Tibial nerve (tissue), 4 donors: ENCODE data around the gene PUS7. TPM values are rescaled to one million over a fixed set of nuclear protein-coding genes. Genes with fewer than 3 reads are reported as not detected.

Experiments used
- DNase-seq, 2 donors: peaks; one replicate each; pipeline ENCODE4 v3.0.0-alpha.2; 2019; ENCODE audit warnings: low spot score in 2 of 2
- H3K27ac ChIP-seq, 4 donors: fragments of 200-600 bp; sonication (generic) in 3 of 4; one replicate each; pipeline ENCODE4 v1.5.1; 2017 to 2019; ENCODE audit warnings: mild to moderate bottlenecking in 1 of 4
- H3K27me3 ChIP-seq, 2 donors: fragments of 200-600 bp; sonication (generic) in 1 of 2; one replicate each; pipeline versions ENCODE4 v1.5.1 to v1.6.0; 2017 to 2019
- H3K36me3 ChIP-seq, 3 donors: fragments of 200-600 bp; sonication (generic); one replicate each; pipeline ENCODE4 v1.5.1; 2018 to 2019
- H3K4me1 ChIP-seq, 4 donors: fragments of 200-600 bp; sonication (generic) in 3 of 4; one replicate each; pipeline ENCODE4 v1.5.1; 2017 to 2019
- H3K4me3 ChIP-seq, 4 donors: fragments of 200-600 bp; sonication (generic) in 3 of 4; one replicate each; pipeline ENCODE4 v1.5.1; 2017 to 2019; ENCODE audit warnings: mild to moderate bottlenecking in 1 of 4, moderate library complexity in 1 of 4
- H3K9me3 ChIP-seq, 4 donors: fragments of 200-600 bp; sonication (generic) in 3 of 4; one replicate each; pipeline ENCODE4 v1.5.1; 2017 to 2019
- EP300 ChIP-seq, 2 donors: sonication (generic); formaldehyde crosslinking; IDR thresholded peaks; one replicate each; pipeline ENCODE4 v1.6.1; 2017; ENCODE audit warnings: antibody characterized with exemption in 2 of 2, mild to moderate bottlenecking in 1 of 2
- POLR2A ChIP-seq, 2 donors: fragments of 450-650 bp; IDR thresholded peaks; one replicate each; pipeline ENCODE4 v1.6.1; 2017; ENCODE audit warnings: antibody characterized with exemption in 2 of 2, mild to moderate bottlenecking in 2 of 2, moderate library complexity in 2 of 2
- WGBS, 2 donors: methylation state at CpG; one replicate each; pipeline ENCODE4 v1.1.5; 2018; 5-methylcytosine and 5-hydroxymethylcytosine counted together
- total RNA-seq, 4 donors: library from RNA; depleted of rRNA; stranded (reverse); fragments of >200 nt; gene quantifications; one replicate each; pipeline ENCODE4 v1.1.0, GENCODE V29; 2016
- TF ChIP-seq, protein P1 (sequence below), 5 experiments: fragments of 200-600 bp in 3 of 5; fragments of 450-650 bp in 2 of 5; sonication (generic) in 3 of 5; IDR thresholded peaks; one replicate each; pipeline ENCODE4 v1.5.1; 2016 to 2019; ENCODE audit warnings: antibody characterized with exemption in 5 of 5, mild to moderate bottlenecking in 3 of 5, moderate library complexity in 2 of 5

PUS7 gene
- 10 to 100 TPM in 3 of 4 donors, 1 to 10 TPM in 1; 7.9 to 15.9 (median 15.4) TPM for total RNA-seq

GRCh38 chr7:105521717-105522463, at the start of gene PUS7:
Gene PUS7, minus strand, starts transcription at chr7:105522271. Its CDS starts 13,759 bp downstream, at chr7:105508512.
- 0% methylated on average over 35 to 56 of the region's 96 CpGs for WGBS, 2 donors
- Histone ChIP-seq H3K4me1 (peaks cover 0 to 21% (median 5%) of the 10 kb centered on the region in 4 donors), H3K27me3 (no peaks in the 10 kb centered on the region), H3K4me3 (peak within 1 kb of the TSS; percentile 61 to 88 (median 74)), H3K9me3 (no peaks in the 10 kb centered on the region), H3K36me3 (no peaks in the 10 kb centered on the region), H3K27ac (peak within 1 kb of the TSS; percentile 50 to 96 (median 88))
- peak; percentile 74 to 79 for DNase-seq
- peak in 1 of 2 donors; percentile 74 for TF ChIP-seq EP300 (IDR thresholded peaks at IDR 0.05)
- TF ChIP-seq, protein P1, sequence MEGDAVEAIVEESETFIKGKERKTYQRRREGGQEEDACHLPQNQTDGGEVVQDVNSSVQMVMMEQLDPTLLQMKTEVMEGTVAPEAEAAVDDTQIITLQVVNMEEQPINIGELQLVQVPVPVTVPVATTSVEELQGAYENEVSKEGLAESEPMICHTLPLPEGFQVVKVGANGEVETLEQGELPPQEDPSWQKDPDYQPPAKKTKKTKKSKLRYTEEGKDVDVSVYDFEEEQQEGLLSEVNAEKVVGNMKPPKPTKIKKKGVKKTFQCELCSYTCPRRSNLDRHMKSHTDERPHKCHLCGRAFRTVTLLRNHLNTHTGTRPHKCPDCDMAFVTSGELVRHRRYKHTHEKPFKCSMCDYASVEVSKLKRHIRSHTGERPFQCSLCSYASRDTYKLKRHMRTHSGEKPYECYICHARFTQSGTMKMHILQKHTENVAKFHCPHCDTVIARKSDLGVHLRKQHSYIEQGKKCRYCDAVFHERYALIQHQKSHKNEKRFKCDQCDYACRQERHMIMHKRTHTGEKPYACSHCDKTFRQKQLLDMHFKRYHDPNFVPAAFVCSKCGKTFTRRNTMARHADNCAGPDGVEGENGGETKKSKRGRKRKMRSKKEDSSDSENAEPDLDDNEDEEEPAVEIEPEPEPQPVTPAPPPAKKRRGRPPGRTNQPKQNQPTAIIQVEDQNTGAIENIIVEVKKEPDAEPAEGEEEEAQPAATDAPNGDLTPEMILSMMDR (IDR thresholded peaks at IDR 0.05): peak in 1 of 5 experiments; percentile 42
- peak; percentile 23 to 79 for TF ChIP-seq POLR2A (IDR thresholded peaks at IDR 0.05)

- H3K27me3 ChIP-seq: no peaks in the 10 kb centered on the region
- H3K27ac ChIP-seq: no peak overlapping the region
- H3K36me3 ChIP-seq: peaks cover 0 to 70% (median 7%) of the 10 kb centered on the region in 3 donors
- DNase-seq: no peak
- TF ChIP-seq EP300 (IDR thresholded peaks at IDR 0.05): no peak
- TF ChIP-seq, protein P1 (IDR thresholded peaks at IDR 0.05): no peak
- no peak for TF ChIP-seq POLR2A (IDR thresholded peaks at IDR 0.05)
- WGBS, 2 donors: 61 to 85% methylated on average over 3 of the region's 3 CpGs
- H3K4me1 ChIP-seq: no peaks in the 10 kb centered on the region
- no peaks in the 10 kb centered on the region for H3K9me3 ChIP-seq
- H3K4me3 ChIP-seq: no peak overlapping the region
These were observed 45.8 kb upstream of the PUS7 start for GRCh38 chr7:105567821-105568220.

GRCh38 chr7:105567024-105567423, 45.0 kb upstream of the PUS7 start:
- no peak for TF ChIP-seq POLR2A (IDR thresholded peaks at IDR 0.05)
- no peak for TF ChIP-seq EP300 (IDR thresholded peaks at IDR 0.05)
- TF ChIP-seq, protein P1 (IDR thresholded peaks at IDR 0.05): no peak
- peaks cover 0 to 77% (median 7%) of the 10 kb centered on the region in 3 donors for H3K36me3 ChIP-seq
- no peaks in the 10 kb centered on the region for H3K27me3 ChIP-seq
- H3K27ac ChIP-seq: no peak overlapping the region
- H3K9me3 ChIP-seq: no peaks in the 10 kb centered on the region
- H3K4me3 ChIP-seq: no peak overlapping the region
- DNase-seq: no peak
- 41 to 53% methylated on average over 2 of the region's 2 CpGs for WGBS, 2 donors
- H3K4me1 ChIP-seq: no peaks in the 10 kb centered on the region

GRCh38 chr7:105565190-105565589, 43.1 kb upstream of the PUS7 start:
- no peaks in the 10 kb centered on the region for H3K4me1 ChIP-seq
- H3K36me3 ChIP-seq: peaks cover 0 to 94% (median 7%) of the 10 kb centered on the region in 3 donors
- H3K9me3 ChIP-seq: no peaks in the 10 kb centered on the region
- WGBS, 2 donors: 94 to 97% methylated on average over 4 of the region's 4 CpGs
- H3K4me3 ChIP-seq: no peak overlapping the region
- DNase-seq: no peak
- H3K27me3 ChIP-seq: no peaks in the 10 kb centered on the region
- no peak for TF ChIP-seq EP300 (IDR thresholded peaks at IDR 0.05)
- no peak for TF ChIP-seq POLR2A (IDR thresholded peaks at IDR 0.05)
- TF ChIP-seq, protein P1 (IDR thresholded peaks at IDR 0.05): no peak
- H3K27ac ChIP-seq: no peak overlapping the region

- Histone ChIP-seq H3K9me3 (no peaks in the 10 kb centered on the region), H3K4me3 (no peak overlapping the region), H3K4me1 (no peaks in the 10 kb centered on the region), H3K36me3 (peaks cover 0 to 92% (median 0%) of the 10 kb centered on the region in 3 donors), H3K27me3 (no peaks in the 10 kb centered on the region), H3K27ac (no peak overlapping the region)
- TF ChIP-seq POLR2A (IDR thresholded peaks at IDR 0.05) (no peak), EP300 (IDR thresholded peaks at IDR 0.05) (no peak)
- TF ChIP-seq, protein P1 (IDR thresholded peaks at IDR 0.05): no peak
- DNase-seq: no peak
- 81 to 86% methylated on average over 1 of the region's 1 CpG for WGBS, 2 donors
These were observed 37.9 kb upstream of the PUS7 start for GRCh38 chr7:105559926-105560325.
